A673 (cell line): ENCODE results near the gene ANO2.

ENCODE experiments used
- EZH2 ChIP-seq: fragments of 200-600 bp; sonication (generic); IDR thresholded peaks from 2 replicates; pipeline ENCODE4 v1.6.1; 2017; ENCODE audit warnings: borderline replicate concordance, low read depth, mild to moderate bottlenecking, mixed read lengths, antibody characterized with exemption, low read length; ENCODE audit not compliant: poor library complexity, severe bottlenecking
- TF ChIP-seq, protein P1 (sequence below): fragments of 300-800, 200-600 bp; sonication (generic); conservative IDR thresholded peaks from 2 replicates; pipeline ENCODE4 v1.5.1; 2017; ENCODE audit warnings: low read depth, mild to moderate bottlenecking, antibody characterized with exemption, low read length, moderate library complexity, mixed read lengths

DNA sequence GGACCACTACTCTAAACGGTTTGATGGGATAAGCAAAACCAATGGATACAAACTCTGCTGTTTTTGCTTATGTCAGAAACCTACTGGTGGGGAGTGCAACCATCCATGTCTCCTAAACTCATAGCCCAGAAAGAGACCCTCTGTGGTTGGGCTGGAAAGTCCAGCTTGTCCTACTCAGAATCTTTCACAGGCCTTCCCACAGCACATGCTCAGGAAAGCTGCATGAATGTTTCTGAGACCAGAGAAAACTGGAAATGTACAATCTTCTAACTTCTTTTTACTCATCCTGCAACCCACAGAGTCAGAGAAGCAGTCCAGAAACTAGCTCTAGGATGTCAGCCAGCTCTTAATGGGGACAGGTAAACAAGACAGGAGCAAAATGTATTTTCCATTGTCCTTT lies 73.3 kb downstream of the ANO2 start:
- TF ChIP-seq, protein P1, sequence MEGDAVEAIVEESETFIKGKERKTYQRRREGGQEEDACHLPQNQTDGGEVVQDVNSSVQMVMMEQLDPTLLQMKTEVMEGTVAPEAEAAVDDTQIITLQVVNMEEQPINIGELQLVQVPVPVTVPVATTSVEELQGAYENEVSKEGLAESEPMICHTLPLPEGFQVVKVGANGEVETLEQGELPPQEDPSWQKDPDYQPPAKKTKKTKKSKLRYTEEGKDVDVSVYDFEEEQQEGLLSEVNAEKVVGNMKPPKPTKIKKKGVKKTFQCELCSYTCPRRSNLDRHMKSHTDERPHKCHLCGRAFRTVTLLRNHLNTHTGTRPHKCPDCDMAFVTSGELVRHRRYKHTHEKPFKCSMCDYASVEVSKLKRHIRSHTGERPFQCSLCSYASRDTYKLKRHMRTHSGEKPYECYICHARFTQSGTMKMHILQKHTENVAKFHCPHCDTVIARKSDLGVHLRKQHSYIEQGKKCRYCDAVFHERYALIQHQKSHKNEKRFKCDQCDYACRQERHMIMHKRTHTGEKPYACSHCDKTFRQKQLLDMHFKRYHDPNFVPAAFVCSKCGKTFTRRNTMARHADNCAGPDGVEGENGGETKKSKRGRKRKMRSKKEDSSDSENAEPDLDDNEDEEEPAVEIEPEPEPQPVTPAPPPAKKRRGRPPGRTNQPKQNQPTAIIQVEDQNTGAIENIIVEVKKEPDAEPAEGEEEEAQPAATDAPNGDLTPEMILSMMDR: no peak
- TF ChIP-seq EZH2: no peak
